Measurements from ENCODE around the gene TPPP2. TPM values are rescaled to one million over a fixed set of nuclear protein-coding genes. Genes with fewer than 3 reads are reported as not detected.
"Not testable (repeated sequence)": the region's sequence is repeated elsewhere in the genome, so short reads cannot be mapped to it uniquely, and the experiment has no call there.

TPPP2 gene
- polyA plus RNA-seq, 3 donors, result not detected

GRCh38 chr14:21032326-21033132, 2.5 kb downstream of the TPPP2 start:
- no peak overlapping the region for H3K27ac ChIP-seq (ENCODE audit: low read depth, low read length)
- 79 to 86% (median 80%) methylated on average over 5 of the region's 5 CpGs for WGBS, 3 donors

- 76 to 89% (median 82%) methylated on average over 4 of the region's 4 CpGs for WGBS, 3 donors
- H3K27ac ChIP-seq (ENCODE audit: low read depth, low read length), result no peak overlapping the region
These were observed 3.2 kb downstream of the TPPP2 start for GRCh38 chr14:21033133-21033698.

GRCh38 chr14:21034707-21035106, 4.7 kb downstream of the TPPP2 start, which contains the start of gene RNASE13:
Gene RNASE13, minus strand, starts transcription at chr14:21034807. Its CDS starts 519 bp downstream, at chr14:21034288.
- 79 to 82% (median 79%) methylated on average over 5 of the region's 5 CpGs for whole genome bisulfite sequencing, 3 donors
- H3K27ac ChIP-seq (ENCODE audit: low read depth, low read length), result no peak within 1 kb of the TSS

GRCh38 chr14:21036751-21037150, 6.7 kb downstream of the TPPP2 start:
- no peak overlapping the region for H3K27ac ChIP-seq (ENCODE audit: low read depth, low read length)
- 90 to 94% (median 92%) methylated on average over 7 of the region's 7 CpGs for WGBS, 3 donors

GRCh38 chr14:21037156-21037555, 7.1 kb downstream of the TPPP2 start:
- WGBS, 3 donors, result 75 to 86% (median 77%) methylated on average over 3 of the region's 3 CpGs
- no peak overlapping the region for H3K27ac ChIP-seq (ENCODE audit: low read depth, low read length)

GRCh38 chr14:21038441-21039422, 8.7 kb downstream of the TPPP2 start:
- 15 to 24% (median 24%) methylated on average over 10 of the region's 10 CpGs for WGBS, 3 donors
- H3K27ac ChIP-seq (ENCODE audit: low read depth, low read length), result no peak overlapping the region

GRCh38 chr14:21039585-21040369, 9.8 kb downstream of the TPPP2 start:
- H3K27ac ChIP-seq (ENCODE audit: low read depth, low read length), result no peak overlapping the region
- whole genome bisulfite sequencing, 3 donors, result 45 to 60% (median 52%) methylated on average over 8 of the region's 8 CpGs

- H3K27ac ChIP-seq (ENCODE audit: low read depth, low read length), result no peak overlapping the region
- 68 to 75% (median 75%) methylated on average over 8 of the region's 8 CpGs for WGBS, 3 donors
These were observed 10.4 kb downstream of the TPPP2 start for GRCh38 chr14:21040370-21040925.

- WGBS, 3 donors, result 76 to 83% (median 80%) methylated on average over 3 of the region's 3 CpGs
- H3K27ac ChIP-seq (ENCODE audit: low read depth, low read length), result not testable (repeated sequence)
These were observed 10.9 kb downstream of the TPPP2 start for GRCh38 chr14:21040941-21041340.

- no peak within 1 kb of the TSS for H3K27ac ChIP-seq (ENCODE audit: low read depth, low read length)
- WGBS, 3 donors, result 66 to 78% (median 75%) methylated on average over 11 of the region's 11 CpGs
These were observed 11.8 kb downstream of the TPPP2 start, which contains the start of gene RNASE7 for GRCh38 chr14:21041676-21042433. Gene RNASE7, plus strand, starts transcription at chr14:21042362. Its CDS starts 631 bp downstream, at chr14:21042993.

GRCh38 chr14:21042918-21043317, 12.9 kb downstream of the TPPP2 start:
- WGBS, 3 donors, result 43 to 56% (median 53%) methylated on average over 8 of the region's 8 CpGs
- H3K27ac ChIP-seq (ENCODE audit: low read depth, low read length), result no peak overlapping the region

- 3 to 44% (median 43%) methylated on average over 2 of the region's 2 CpGs for WGBS, 3 donors
- H3K27ac ChIP-seq (ENCODE audit: low read depth, low read length), result no peak overlapping the region
These were observed 13.5 kb downstream of the TPPP2 start for GRCh38 chr14:21043387-21043973.

GRCh38 chr14:21043974-21044618, 14.1 kb downstream of the TPPP2 start:
- WGBS, 3 donors, result 26 to 37% (median 27%) methylated on average over 6 of the region's 6 CpGs
- no peak overlapping the region for H3K27ac ChIP-seq (ENCODE audit: low read depth, low read length)

GRCh38 chr14:21047378-21047781, 17.4 kb downstream of the TPPP2 start:
- 40 to 77% (median 68%) methylated on average over 2 of the region's 2 CpGs for WGBS, 3 donors
- no peak overlapping the region for H3K27ac ChIP-seq (ENCODE audit: low read depth, low read length)

GRCh38 chr14:21048638-21049037, 18.6 kb downstream of the TPPP2 start:
- 47 to 73% (median 66%) methylated on average over 2 of the region's 2 CpGs for WGBS, 3 donors
- H3K27ac ChIP-seq (ENCODE audit: low read depth, low read length), result no peak overlapping the region

- WGBS, 3 donors, result 79 to 87% (median 82%) methylated on average over 3 of the region's 3 CpGs
- H3K27ac ChIP-seq (ENCODE audit: low read depth, low read length), result no peak overlapping the region
These were observed 19.3 kb downstream of the TPPP2 start for GRCh38 chr14:21049271-21049673.
